Spleen (tissue), 11 donors: Measurements from ENCODE around the gene C20orf144. TPM values are rescaled to one million over a fixed set of nuclear protein-coding genes. Genes with fewer than 3 reads are reported as not detected.

ENCODE experiments used
- DNase-seq: peaks from one replicate; pipeline ENCODE4 v3.0.0-alpha.2; 2020
- H3K27ac ChIP-seq, 8 donors: fragments of 200-600 bp; sonication (generic) in 7 of 8; 1 replicate in 4 of 8; 2 replicates in 4 of 8; pipeline versions ENCODE4 v1.5.0 to v1.8.0; 2016 to 2021; ENCODE audit warnings: inconsistent platforms in 4 of 8, mild to moderate bottlenecking in 4 of 8, moderate library complexity in 1 of 8
- H3K27me3 ChIP-seq, 7 donors: fragments of 200-600 bp; sonication (generic) in 6 of 7; replicated peaks in 1 of 7; 1 replicate in 4 of 7; 2 replicates in 3 of 7; pipeline versions ENCODE4 v1.5.0 to v1.8.0; 2016 to 2021; ENCODE audit warnings: inconsistent platforms in 3 of 7, mild to moderate bottlenecking in 1 of 7
- H3K36me3 ChIP-seq, 6 donors: fragments of 200-600 bp; sonication (generic) in 5 of 6; 1 replicate in 4 of 6; 2 replicates in 2 of 6; pipeline versions ENCODE4 v1.5.0 to v1.8.0; 2016 to 2021; ENCODE audit warnings: inconsistent platforms in 2 of 6
- H3K4me1 ChIP-seq, 6 donors: fragments of 200-600 bp; sonication (generic) in 5 of 6; 1 replicate in 3 of 6; 2 replicates in 3 of 6; pipeline versions ENCODE4 v1.5.0 to v1.8.0; 2016 to 2021; ENCODE audit warnings: inconsistent platforms in 3 of 6
- H3K4me3 ChIP-seq, 8 donors: fragments of 200-600 bp; sonication (generic) in 7 of 8; 1 replicate in 4 of 8; 2 replicates in 4 of 8; pipeline versions ENCODE4 v1.5.0 to v1.8.0; 2016 to 2021; ENCODE audit warnings: inconsistent platforms in 4 of 8, mild to moderate bottlenecking in 4 of 8, moderate library complexity in 2 of 8
- H3K9me3 ChIP-seq, 8 donors: fragments of 200-600 bp; sonication (generic) in 7 of 8; 1 replicate in 4 of 8; 2 replicates in 4 of 8; pipeline versions ENCODE4 v1.5.0 to v1.8.0; 2016 to 2021; ENCODE audit warnings: inconsistent platforms in 4 of 8
- POLR2A ChIP-seq, 3 donors: fragments of 450-650 bp; IDR thresholded peaks; one replicate each; pipeline ENCODE4 v1.5.1; 2017; ENCODE audit warnings: antibody characterized with exemption in 3 of 3, mild to moderate bottlenecking in 1 of 3
- POLR2AphosphoS5 ChIP-seq, 3 donors: sonication (generic); formaldehyde crosslinking; IDR thresholded peaks; one replicate each; pipeline ENCODE4 v1.5.1; 2017; ENCODE audit warnings: antibody characterized with exemption in 3 of 3
- WGBS, 5 donors: extraction: QIAGEN DNeasy Blood & Tissue Kit in 3 of 5; methylation state at CpG; one replicate each; pipeline versions ENCODE4 v1.1.5 to v1.1.7; 2013 to 2018; 5-methylcytosine and 5-hydroxymethylcytosine counted together
- intact Hi-C: fragments of 100-400 bp; cut with DNase I; formaldehyde crosslinking; loops from one replicate; pipeline ENCODE4 v1.15.0; 2023; ENCODE audit warnings: low total_unique reads
- polyA plus RNA-seq, 3 donors: library from polyadenylated mRNA; stranded (reverse); fragments of 200-250 nt; gene quantifications; one replicate each; pipeline ENCODE4 v1.2.1, GENCODE V29; 2013
- total RNA-seq, 7 donors: library from RNA; depleted of rRNA in 3 of 7; stranded (reverse); fragments of >200 nt in 3 of 7; fragmentation: NEBNext Ultra II Directional in 4 of 7; extraction: Animal tissue kit (Norgen Biotek cat#: 25700) in 4 of 7; gene quantifications; one replicate each; pipeline versions ENCODE4 v1.1.0 to v1.2.1, GENCODE V29; 2016 to 2021
- TF ChIP-seq, protein P1 (sequence below), 11 experiments: fragments of 200-600 bp in 7 of 11; fragments of 450-650 bp in 4 of 11; sonication (generic) in 4 of 11; IDR thresholded peaks in 8 of 11; conservative IDR thresholded peaks in 3 of 11; 1 replicate in 7 of 11; 2 replicates in 4 of 11; pipeline versions ENCODE4 v1.4.0 to v1.8.0; 2016 to 2021; ENCODE audit warnings: antibody characterized with exemption in 11 of 11, inconsistent platforms in 4 of 11, mild to moderate bottlenecking in 1 of 11
- donor health status: healthy with polysubstance abuse.
- donor health status: DM: no; HTN: no; CAD: no; lungs with moderate emphysema.
- donor health status: DM: no; HTN: no; CAD: no.
- donor health status: Bipolar disorder and iron deficiency.
- donor health status: healthy.
- donor health status: DM: no; HTN: no; CAD: no.
- donor health status: DM: yes; HTN: yes; CAD: no.

The C20orf144 gene
- total and polyA plus RNA-seq, 10 donors, result 0.06 to 0.14 (median 0.09) TPM; not detected in 7

- Histone ChIP-seq H3K4me1 (peaks cover 0 to 27% (median 8%) of the 10 kb centered on the region in 6 donors), H3K4me3 (no peak overlapping the region), H3K27me3 (no peaks in the 10 kb centered on the region), H3K36me3 (peaks cover 0 to 59% (median 25%) of the 10 kb centered on the region in 6 donors), H3K27ac (peak overlapping the region in 1 of 8 donors; percentile 37), H3K9me3 (no peaks in the 10 kb centered on the region)
- WGBS, 5 donors, result 86 to 92% (median 88%) methylated on average over 10 to 11 of the region's 11 CpGs
- DNase-seq, result no peak
- TF ChIP-seq POLR2AphosphoS5 (IDR thresholded peaks at IDR 0.05), result no peak
- TF ChIP-seq POLR2A (IDR thresholded peaks at IDR 0.05), result no peak
- TF ChIP-seq, protein P1, sequence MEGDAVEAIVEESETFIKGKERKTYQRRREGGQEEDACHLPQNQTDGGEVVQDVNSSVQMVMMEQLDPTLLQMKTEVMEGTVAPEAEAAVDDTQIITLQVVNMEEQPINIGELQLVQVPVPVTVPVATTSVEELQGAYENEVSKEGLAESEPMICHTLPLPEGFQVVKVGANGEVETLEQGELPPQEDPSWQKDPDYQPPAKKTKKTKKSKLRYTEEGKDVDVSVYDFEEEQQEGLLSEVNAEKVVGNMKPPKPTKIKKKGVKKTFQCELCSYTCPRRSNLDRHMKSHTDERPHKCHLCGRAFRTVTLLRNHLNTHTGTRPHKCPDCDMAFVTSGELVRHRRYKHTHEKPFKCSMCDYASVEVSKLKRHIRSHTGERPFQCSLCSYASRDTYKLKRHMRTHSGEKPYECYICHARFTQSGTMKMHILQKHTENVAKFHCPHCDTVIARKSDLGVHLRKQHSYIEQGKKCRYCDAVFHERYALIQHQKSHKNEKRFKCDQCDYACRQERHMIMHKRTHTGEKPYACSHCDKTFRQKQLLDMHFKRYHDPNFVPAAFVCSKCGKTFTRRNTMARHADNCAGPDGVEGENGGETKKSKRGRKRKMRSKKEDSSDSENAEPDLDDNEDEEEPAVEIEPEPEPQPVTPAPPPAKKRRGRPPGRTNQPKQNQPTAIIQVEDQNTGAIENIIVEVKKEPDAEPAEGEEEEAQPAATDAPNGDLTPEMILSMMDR (IDR thresholded peaks at IDR 0.05 in 8 of 11, conservative IDR thresholded peaks at IDR 0.05 in 3 of 11), result no peak
- intact Hi-C loops, result no loop called here
Measured at GRCh38 chr20:33647603-33648395, 14.3 kb upstream of the C20orf144 start.

DNA sequence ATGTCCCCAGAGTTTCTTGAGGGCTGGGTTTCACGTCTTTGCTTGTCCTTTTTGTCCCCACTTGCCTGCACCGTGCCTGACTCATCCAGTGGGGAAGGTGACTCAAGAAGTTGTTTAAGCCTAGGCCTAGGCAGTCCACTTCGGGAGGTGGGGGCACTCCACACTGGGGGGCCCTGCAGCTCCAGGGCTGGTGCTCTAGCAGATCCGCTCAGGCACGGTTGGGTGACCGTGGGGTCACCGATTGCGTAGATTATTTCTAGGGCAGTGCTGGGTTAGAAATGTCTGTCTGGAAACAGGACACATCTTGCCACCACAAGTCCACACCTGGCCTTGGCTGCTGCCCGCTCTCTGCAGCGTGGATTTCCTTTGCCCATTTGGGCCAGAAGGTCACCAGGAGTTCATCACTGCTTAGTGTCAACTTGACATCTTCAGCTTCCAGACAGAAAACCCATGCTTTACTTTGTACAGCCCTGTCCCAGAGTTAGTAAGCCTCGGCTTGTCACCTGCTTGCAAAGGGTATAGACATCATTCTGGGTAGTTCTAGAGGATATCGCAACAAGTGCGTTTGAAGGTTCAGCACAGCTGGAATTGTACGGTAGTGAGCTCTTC is 13.6 kb upstream of the C20orf144 start:
- H3K27ac ChIP-seq, result no peak overlapping the region
- no peaks in the 10 kb centered on the region for H3K27me3 ChIP-seq
- TF ChIP-seq POLR2A (IDR thresholded peaks at IDR 0.05) (no peak), POLR2AphosphoS5 (IDR thresholded peaks at IDR 0.05) (peak in 1 of 3 donors; percentile 24)
- TF ChIP-seq, protein P1 (IDR thresholded peaks at IDR 0.05 in 8 of 11, conservative IDR thresholded peaks at IDR 0.05 in 3 of 11), result no peak
- 75 to 83% (median 82%) methylated on average over 12 to 14 of the region's 14 CpGs for WGBS, 5 donors
- H3K4me1 ChIP-seq, result peaks cover 0 to 34% (median 14%) of the 10 kb centered on the region in 6 donors
- H3K4me3 ChIP-seq, result no peak overlapping the region
- intact Hi-C loops, result no loop called here
- no peaks in the 10 kb centered on the region for H3K9me3 ChIP-seq
- peak; percentile 6 for DNase-seq
- peaks cover 0 to 52% (median 25%) of the 10 kb centered on the region in 6 donors for H3K36me3 ChIP-seq

DNA sequence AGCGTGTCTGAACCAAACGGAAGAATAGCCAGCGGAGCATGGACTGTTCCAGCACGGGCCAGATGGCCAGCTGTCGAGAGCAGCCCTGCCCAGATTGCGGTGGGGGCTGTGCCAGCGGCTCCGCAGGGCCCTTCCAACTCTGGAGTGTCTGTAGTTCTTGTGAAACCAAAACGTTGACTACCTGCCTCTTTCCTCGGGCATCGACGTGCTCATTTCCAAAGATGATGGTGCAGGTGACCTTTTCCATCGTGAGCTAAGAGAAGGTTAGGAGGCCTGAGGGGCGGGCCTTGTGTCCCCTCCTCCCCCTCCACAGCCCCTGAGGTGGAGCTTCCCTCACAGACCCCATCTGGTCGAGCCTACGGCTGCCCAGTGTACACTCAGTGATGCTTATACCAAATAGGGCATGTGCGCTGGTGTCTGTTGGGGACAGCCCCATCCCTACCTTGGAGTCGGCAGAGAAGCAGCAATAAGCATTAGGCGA is 12.9 kb upstream of the C20orf144 start:
- Histone ChIP-seq H3K9me3 (no peaks in the 10 kb centered on the region), H3K36me3 (peaks cover 0 to 45% (median 21%) of the 10 kb centered on the region in 6 donors), H3K27me3 (no peaks in the 10 kb centered on the region), H3K4me1 (peaks cover 0 to 39% (median 17%) of the 10 kb centered on the region in 6 donors), H3K4me3 (no peak overlapping the region), H3K27ac (no peak overlapping the region)
- 64 to 86% (median 81%) methylated on average over 18 to 19 of the region's 19 CpGs for WGBS, 5 donors
- intact Hi-C loops, result no loop called here
- TF ChIP-seq POLR2AphosphoS5 (IDR thresholded peaks at IDR 0.05), result peak in 2 of 3 donors; percentile 19 to 41
- TF ChIP-seq, protein P1 (IDR thresholded peaks at IDR 0.05 in 8 of 11, conservative IDR thresholded peaks at IDR 0.05 in 3 of 11), result no peak
- no peak for TF ChIP-seq POLR2A (IDR thresholded peaks at IDR 0.05)
- peak; percentile 68 for DNase-seq
